Measurements from ENCODE around the gene ANKDD1B. TPM values are rescaled to one million over a fixed set of nuclear protein-coding genes. Genes with fewer than 3 reads are reported as not detected.

Gene ANKDD1B
- total and polyA plus RNA-seq, 2 experiments from 2014 or later = 0.40 to 0.73 TPM

DNA sequence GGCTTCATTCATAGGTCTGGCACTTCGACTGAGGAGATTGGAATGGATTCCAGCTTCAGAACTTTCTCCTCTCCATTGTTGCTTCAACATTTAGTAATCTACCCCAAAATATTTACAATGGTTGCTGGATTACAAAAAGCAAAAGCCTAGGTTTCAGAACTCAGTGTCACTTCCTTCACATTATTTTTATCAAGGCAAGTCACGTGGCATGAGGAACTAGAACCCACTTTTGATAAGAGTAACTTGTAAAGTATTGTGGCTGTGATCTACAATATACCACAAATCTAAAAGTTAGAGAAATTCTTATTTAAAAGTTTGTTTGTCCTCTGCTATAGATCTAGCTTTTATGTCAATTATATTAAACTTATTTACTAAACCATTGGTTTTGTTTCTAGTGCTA is 39.7 kb upstream of the ANKDD1B start:
- H3K27ac ChIP-seq (ENCODE audit: low read depth) = no peak overlapping the region
- H3K4me3 ChIP-seq = no peak overlapping the region
- TF ChIP-seq STAT1 (IDR thresholded peaks at IDR 0.05; ENCODE audit: unreplicated experiment) (no peak), POLR2AphosphoS5 (IDR thresholded peaks at IDR 0.05; ENCODE audit: low read depth) (no peak), CREB1 (CRISPR knock-in tag; IDR thresholded peaks at IDR 0.05; ENCODE audit: low read depth) (no peak), EZH2phosphoT487 (IDR thresholded peaks at IDR 0.05; ENCODE audit: unreplicated experiment) (no peak), ZNF331 (CRISPR knock-in tag; IDR thresholded peaks at IDR 0.05; ENCODE audit: low read depth) (no peak), EZH2 (IDR thresholded peaks at IDR 0.05; ENCODE audit: low read depth, unreplicated experiment) (no peak)
- TF ChIP-seq, protein P1, sequence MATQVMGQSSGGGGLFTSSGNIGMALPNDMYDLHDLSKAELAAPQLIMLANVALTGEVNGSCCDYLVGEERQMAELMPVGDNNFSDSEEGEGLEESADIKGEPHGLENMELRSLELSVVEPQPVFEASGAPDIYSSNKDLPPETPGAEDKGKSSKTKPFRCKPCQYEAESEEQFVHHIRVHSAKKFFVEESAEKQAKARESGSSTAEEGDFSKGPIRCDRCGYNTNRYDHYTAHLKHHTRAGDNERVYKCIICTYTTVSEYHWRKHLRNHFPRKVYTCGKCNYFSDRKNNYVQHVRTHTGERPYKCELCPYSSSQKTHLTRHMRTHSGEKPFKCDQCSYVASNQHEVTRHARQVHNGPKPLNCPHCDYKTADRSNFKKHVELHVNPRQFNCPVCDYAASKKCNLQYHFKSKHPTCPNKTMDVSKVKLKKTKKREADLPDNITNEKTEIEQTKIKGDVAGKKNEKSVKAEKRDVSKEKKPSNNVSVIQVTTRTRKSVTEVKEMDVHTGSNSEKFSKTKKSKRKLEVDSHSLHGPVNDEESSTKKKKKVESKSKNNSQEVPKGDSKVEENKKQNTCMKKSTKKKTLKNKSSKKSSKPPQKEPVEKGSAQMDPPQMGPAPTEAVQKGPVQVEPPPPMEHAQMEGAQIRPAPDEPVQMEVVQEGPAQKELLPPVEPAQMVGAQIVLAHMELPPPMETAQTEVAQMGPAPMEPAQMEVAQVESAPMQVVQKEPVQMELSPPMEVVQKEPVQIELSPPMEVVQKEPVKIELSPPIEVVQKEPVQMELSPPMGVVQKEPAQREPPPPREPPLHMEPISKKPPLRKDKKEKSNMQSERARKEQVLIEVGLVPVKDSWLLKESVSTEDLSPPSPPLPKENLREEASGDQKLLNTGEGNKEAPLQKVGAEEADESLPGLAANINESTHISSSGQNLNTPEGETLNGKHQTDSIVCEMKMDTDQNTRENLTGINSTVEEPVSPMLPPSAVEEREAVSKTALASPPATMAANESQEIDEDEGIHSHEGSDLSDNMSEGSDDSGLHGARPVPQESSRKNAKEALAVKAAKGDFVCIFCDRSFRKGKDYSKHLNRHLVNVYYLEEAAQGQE (IDR thresholded peaks at IDR 0.05; ENCODE audit: unreplicated experiment) = no peak
- Mint-ChIP-seq H3K4me1 (no peaks in the 10 kb centered on the region), H3K4me3 (no peak overlapping the region), H3K27me3 (ENCODE audit: insufficient read depth, low read depth, poor library complexity) (no peaks in the 10 kb centered on the region), H3K27ac (no peak overlapping the region), H3K36me3 (ENCODE audit: low read depth) (no peaks in the 10 kb centered on the region), H3K9me3 (no peaks in the 10 kb centered on the region)
- DNase-seq (ENCODE audit: low spot score) = no peak
- no peak overlapping the region for H2AFZ ChIP-seq
- no peaks in the 10 kb centered on the region for H3F3A ChIP-seq (replicated peaks; ENCODE audit: low read depth)
- H3K4me2 ChIP-seq = no peak overlapping the region
- no peaks in the 10 kb centered on the region for H3K4me1 ChIP-seq (ENCODE audit: insufficient read depth)
- no peaks in the 10 kb centered on the region for H4K20me1 ChIP-seq (replicated peaks; ENCODE audit: insufficient read depth)
- no peak for ATAC-seq
- no peaks in the 10 kb centered on the region for H3K79me2 ChIP-seq (replicated peaks; ENCODE audit: insufficient read depth)
- no peaks in the 10 kb centered on the region for H3K36me3 ChIP-seq (ENCODE audit: insufficient read depth)
- H3K9me2 ChIP-seq (ENCODE audit: insufficient read depth) = no peaks in the 10 kb centered on the region
- H3K27me3 ChIP-seq (ENCODE audit: insufficient read depth) = no peaks in the 10 kb centered on the region

DNA sequence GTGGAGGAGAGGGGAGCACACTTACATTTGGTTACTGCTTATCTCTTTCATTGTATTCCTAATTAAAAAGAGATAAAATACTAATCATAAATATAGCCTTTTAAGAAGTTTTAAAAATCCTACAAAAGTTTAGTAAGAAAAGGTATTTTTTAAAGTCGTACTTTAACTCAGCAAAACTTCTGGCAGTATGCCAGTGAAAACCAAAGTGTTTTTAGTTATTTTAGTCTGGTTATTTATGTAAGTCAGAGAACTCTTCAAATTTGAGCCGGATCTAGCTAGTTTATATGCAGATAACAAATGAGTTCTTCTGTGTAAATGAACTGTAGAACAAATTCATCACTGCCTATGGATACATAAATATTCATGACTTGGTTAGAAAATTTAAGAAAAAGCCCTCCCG is 36.5 kb upstream of the ANKDD1B start:
- H3K4me1 Mint-ChIP-seq = no peaks in the 10 kb centered on the region
- no peak overlapping the region for H3K4me3 ChIP-seq
- H3K4me2 ChIP-seq = no peak overlapping the region
- H3K27me3 ChIP-seq (ENCODE audit: insufficient read depth) = no peaks in the 10 kb centered on the region
- H3K9me3 Mint-ChIP-seq = no peaks in the 10 kb centered on the region
- no peak overlapping the region for H3K27ac ChIP-seq (ENCODE audit: low read depth)
- no peak overlapping the region for H3K27ac Mint-ChIP-seq
- no peaks in the 10 kb centered on the region for H3K36me3 ChIP-seq (ENCODE audit: insufficient read depth)
- H3K79me2 ChIP-seq (replicated peaks; ENCODE audit: insufficient read depth) = no peaks in the 10 kb centered on the region
- H3K36me3 Mint-ChIP-seq (ENCODE audit: low read depth) = no peaks in the 10 kb centered on the region; the same call in 2 of the 3 replicates
- H3K9me2 ChIP-seq (ENCODE audit: insufficient read depth) = no peaks in the 10 kb centered on the region
- H2AFZ ChIP-seq = no peak overlapping the region
- no peak for DNase-seq (ENCODE audit: low spot score)
- H3K4me3 Mint-ChIP-seq = no peak overlapping the region
- no peak for ATAC-seq
- no peaks in the 10 kb centered on the region for H4K20me1 ChIP-seq (replicated peaks; ENCODE audit: insufficient read depth)
- no peaks in the 10 kb centered on the region for H3K4me1 ChIP-seq (ENCODE audit: insufficient read depth)
- no peaks in the 10 kb centered on the region for H3F3A ChIP-seq (replicated peaks; ENCODE audit: low read depth)
- H3K27me3 Mint-ChIP-seq (ENCODE audit: insufficient read depth, low read depth, poor library complexity) = no peaks in the 10 kb centered on the region
- TF ChIP-seq ZNF114 (CRISPR knock-in tag; IDR thresholded peaks at IDR 0.05) (no peak), ZNF331 (CRISPR knock-in tag; IDR thresholded peaks at IDR 0.05; ENCODE audit: low read depth) (no peak), NANOG (IDR thresholded peaks at IDR 0.05; ENCODE audit: borderline replicate concordance) (no peak)
- TF ChIP-seq, protein P1 (IDR thresholded peaks at IDR 0.05; ENCODE audit: unreplicated experiment) = no peak
- TF ChIP-seq, protein P2, sequence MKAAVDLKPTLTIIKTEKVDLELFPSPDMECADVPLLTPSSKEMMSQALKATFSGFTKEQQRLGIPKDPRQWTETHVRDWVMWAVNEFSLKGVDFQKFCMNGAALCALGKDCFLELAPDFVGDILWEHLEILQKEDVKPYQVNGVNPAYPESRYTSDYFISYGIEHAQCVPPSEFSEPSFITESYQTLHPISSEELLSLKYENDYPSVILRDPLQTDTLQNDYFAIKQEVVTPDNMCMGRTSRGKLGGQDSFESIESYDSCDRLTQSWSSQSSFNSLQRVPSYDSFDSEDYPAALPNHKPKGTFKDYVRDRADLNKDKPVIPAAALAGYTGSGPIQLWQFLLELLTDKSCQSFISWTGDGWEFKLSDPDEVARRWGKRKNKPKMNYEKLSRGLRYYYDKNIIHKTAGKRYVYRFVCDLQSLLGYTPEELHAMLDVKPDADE (IDR thresholded peaks at IDR 0.05) = no peak

Data from GM23338 (cell line).